NCI-H748 treated with DMSO at 0.1 percent for 48 hours (cell line): Measurements from ENCODE around the gene XRCC1.
"Not testable (repeated sequence)": the region's sequence is repeated elsewhere in the genome, so short reads cannot be mapped to it uniquely, and the experiment has no call there.

Source experiments
- DNase-seq: peaks from one replicate; lab custom pipeline; 2025; lab: John Stamatoyannopoulos, UW

The XRCC1 gene

GRCh38 chr19:43575156-43575950 is at the start of gene XRCC1, which contains the start of gene PINLYP:
TSS of gene XRCC1 (minus strand) at chr19:43575527. CDS start at chr19:43575458, 69 bp downstream.
TSS of gene PINLYP (plus strand) at chr19:43575801. CDS start at chr19:43577192, 1,391 bp downstream.
- peak; percentile 99 for DNase-seq

- no peak for DNase-seq
These were observed 49.6 kb upstream of the XRCC1 start for GRCh38 chr19:43624933-43625332.

- no peak for DNase-seq
These were observed 48.8 kb upstream of the XRCC1 start for GRCh38 chr19:43623889-43624670.

GRCh38 chr19:43622956-43623355 is 47.6 kb upstream of the XRCC1 start:
- DNase-seq = no peak

- DNase-seq = no peak
These were observed 46.7 kb upstream of the XRCC1 start for GRCh38 chr19:43622070-43622469.

- DNase-seq = no peak
These were observed 45.0 kb upstream of the XRCC1 start for GRCh38 chr19:43620061-43621001.

- DNase-seq = peak; percentile 90
These were observed 44.1 kb upstream of the XRCC1 start, which contains the start of gene ZNF428 for GRCh38 chr19:43619262-43620060. TSS of gene ZNF428 (minus strand) at chr19:43619629. CDS start at chr19:43614304, 5,325 bp downstream.

GRCh38 chr19:43618921-43619261 is 43.6 kb upstream of the XRCC1 start:
- DNase-seq = peak; percentile 82

- DNase-seq = no peak
These were observed 41.6 kb upstream of the XRCC1 start for GRCh38 chr19:43616954-43617353.

- DNase-seq = no peak
These were observed 41.0 kb upstream of the XRCC1 start for GRCh38 chr19:43616306-43616705.

GRCh38 chr19:43612374-43612773 is 37.0 kb upstream of the XRCC1 start:
- no peak for DNase-seq

GRCh38 chr19:43611788-43612187 is 36.5 kb upstream of the XRCC1 start, which contains the start of gene SRRM5:
TSS of gene SRRM5 (plus strand) at chr19:43612088. CDS start at chr19:43612122, 34 bp downstream.
- no peak for DNase-seq

- DNase-seq = no peak
These were observed 35.2 kb upstream of the XRCC1 start for GRCh38 chr19:43610493-43610892.

GRCh38 chr19:43609872-43610271 is 34.5 kb upstream of the XRCC1 start:
- no peak for DNase-seq

- no peak for DNase-seq
These were observed 32.2 kb upstream of the XRCC1 start for GRCh38 chr19:43607238-43608205.

GRCh38 chr19:43606569-43607229 is 31.4 kb upstream of the XRCC1 start:
- DNase-seq = no peak

GRCh38 chr19:43605875-43606568 is 30.7 kb upstream of the XRCC1 start:
- DNase-seq = no peak

GRCh38 chr19:43600326-43600725 is 25.0 kb upstream of the XRCC1 start:
- not testable (repeated sequence) for DNase-seq
